Neutrophil (primary cell): ENCODE data around the gene SSR4.

Experiments used
- H3K27ac ChIP-seq: fragments of 200-600 bp; sonication (generic); 2 replicates; pipeline ENCODE4 v1.5.1; 2016; ENCODE audit warnings: mild to moderate bottlenecking, moderate library complexity
- H3K27me3 ChIP-seq: fragments of 200-600 bp; sonication (generic); 2 replicates; pipeline ENCODE4 v1.6.0; 2016; ENCODE audit warnings: mild to moderate bottlenecking
- H3K36me3 ChIP-seq: fragments of 200-600 bp; sonication (generic); 2 replicates; pipeline ENCODE4 v1.5.1; 2017
- H3K4me1 ChIP-seq, 2 experiments: fragments of 200-600 bp in 1 of 2; sonication (generic) in 1 of 2; 1 replicate in 1 of 2; 2 replicates in 1 of 2; pipeline versions ENCODE4 v1.5.1 to v1.6.1; 2013 to 2016; ENCODE audit warnings: low read depth in 1 of 2, low read length in 1 of 2, mild to moderate bottlenecking in 1 of 2, moderate library complexity in 1 of 2; ENCODE audit not compliant: control insufficient read depth in 1 of 2, insufficient read depth in 1 of 2
- H3K4me3 ChIP-seq, 2 experiments: fragments of 200-600 bp in 1 of 2; sonication (generic) in 1 of 2; 1 replicate in 1 of 2; 2 replicates in 1 of 2; pipeline ENCODE4 v1.5.1; 2013 to 2016; ENCODE audit warnings: low read depth in 1 of 2, low read length in 1 of 2, mild to moderate bottlenecking in 1 of 2, moderate library complexity in 1 of 2
- H3K9me3 ChIP-seq: fragments of 200-600 bp; sonication (generic); 2 replicates; pipeline ENCODE4 v1.5.1; 2016
- CTCF ChIP-seq: fragments of 200-600 bp; sonication (generic); IDR thresholded peaks from 2 replicates; pipeline ENCODE4 v1.5.1; 2016; ENCODE audit warnings: antibody characterized with exemption

Gene SSR4

GRCh38 chrX:153765138-153766079 is 29.1 kb upstream of the SSR4 start:
- Histone ChIP-seq H3K4me3 (no peak overlapping the region), H3K4me1 (no peaks in the 10 kb centered on the region), H3K27ac (no peak overlapping the region), H3K9me3 (no peaks in the 10 kb centered on the region), H3K36me3 (no peaks in the 10 kb centered on the region), H3K27me3 (peaks cover 25% of the 10 kb centered on the region)
- no peak for TF ChIP-seq CTCF

GRCh38 chrX:153766098-153766817 is 28.2 kb upstream of the SSR4 start:
- no peaks in the 10 kb centered on the region for H3K36me3 ChIP-seq
- H3K4me1 ChIP-seq, result no peaks in the 10 kb centered on the region
- no peak for TF ChIP-seq CTCF
- H3K27ac ChIP-seq, result no peak overlapping the region
- peaks cover 25% of the 10 kb centered on the region for H3K27me3 ChIP-seq
- no peaks in the 10 kb centered on the region for H3K9me3 ChIP-seq
- no peak overlapping the region for H3K4me3 ChIP-seq

GRCh38 chrX:153766871-153767673 is 27.4 kb upstream of the SSR4 start:
- Histone ChIP-seq H3K36me3 (no peaks in the 10 kb centered on the region), H3K27me3 (peaks cover 25% of the 10 kb centered on the region), H3K27ac (no peak overlapping the region), H3K4me1 (no peaks in the 10 kb centered on the region), H3K9me3 (no peaks in the 10 kb centered on the region), H3K4me3 (no peak overlapping the region)
- no peak for TF ChIP-seq CTCF

- Histone ChIP-seq H3K9me3 (no peaks in the 10 kb centered on the region), H3K27ac (no peak overlapping the region), H3K27me3 (peaks cover 25% of the 10 kb centered on the region), H3K4me3 (no peak overlapping the region), H3K36me3 (no peaks in the 10 kb centered on the region), H3K4me1 (no peaks in the 10 kb centered on the region)
- TF ChIP-seq CTCF, result no peak
Measured at GRCh38 chrX:153767674-153768055, 26.8 kb upstream of the SSR4 start.

GRCh38 chrX:153768311-153769157 is 25.9 kb upstream of the SSR4 start:
- H3K9me3 ChIP-seq, result no peaks in the 10 kb centered on the region
- H3K27me3 ChIP-seq, result peaks cover 25% of the 10 kb centered on the region
- H3K36me3 ChIP-seq, result no peaks in the 10 kb centered on the region
- no peak overlapping the region for H3K27ac ChIP-seq
- no peak overlapping the region for H3K4me3 ChIP-seq
- TF ChIP-seq CTCF, result no peak
- H3K4me1 ChIP-seq, result no peaks in the 10 kb centered on the region
